ENCODE data around the gene TDRD10.

Gene TDRD10

GRCh38 chr1:154568157-154568815 is 66.3 kb downstream of the TDRD10 start:
- TF ChIP-seq CTCF (conservative IDR thresholded peaks at IDR 0.05), result no peak

GRCh38 chr1:154571244-154571963 is 69.4 kb downstream of the TDRD10 start:
- no peak for TF ChIP-seq CTCF (conservative IDR thresholded peaks at IDR 0.05)
- no peak overlapping the region for H3K27ac ChIP-seq

More at GRCh38 chr1:154568157-154568815, 66.3 kb downstream of the TDRD10 start:
- peak overlapping the region; percentile 92 for H3K27ac ChIP-seq

- no peak for TF ChIP-seq CTCF (conservative IDR thresholded peaks at IDR 0.05)
- H3K27ac ChIP-seq, result no peak overlapping the region; the same call in 1 of the 2 replicates
Measured at GRCh38 chr1:154571964-154572288, 69.9 kb downstream of the TDRD10 start.

- H3K27ac ChIP-seq, result peak overlapping the region; percentile 6; the same call in 1 of the 2 replicates
- no peak for TF ChIP-seq CTCF (conservative IDR thresholded peaks at IDR 0.05)
Measured at GRCh38 chr1:154572468-154573167, 70.6 kb downstream of the TDRD10 start.

GRCh38 chr1:154573168-154573510 is 71.1 kb downstream of the TDRD10 start:
- TF ChIP-seq CTCF (conservative IDR thresholded peaks at IDR 0.05), result no peak
- no peak overlapping the region for H3K27ac ChIP-seq

GRCh38 chr1:154574716-154575115 is 72.7 kb downstream of the TDRD10 start:
- peak overlapping the region; percentile 55 for H3K27ac ChIP-seq
- no peak for TF ChIP-seq CTCF (conservative IDR thresholded peaks at IDR 0.05)

- H3K27ac ChIP-seq, result peak overlapping the region; percentile 55
- TF ChIP-seq CTCF (conservative IDR thresholded peaks at IDR 0.05), result no peak
Measured at GRCh38 chr1:154575147-154575927, 73.3 kb downstream of the TDRD10 start.
